Lower lobe of right lung (tissue), 2 donors: Measurements from ENCODE around the gene CLHC1. TPM values are rescaled to one million over a fixed set of nuclear protein-coding genes. Genes with fewer than 3 reads are reported as not detected.
"Not testable (repeated sequence)": the region's sequence is repeated elsewhere in the genome, so short reads cannot be mapped to it uniquely, and the experiment has no call there.

Source experiments
- ATAC-seq, 2 donors: fragments of 200-7000 bp; cut with Tn5 transposase; one replicate each; pipeline ENCODE4 v1.9.1; 2020 to 2022; ENCODE audit warnings: mild to moderate bottlenecking in 2 of 2, moderate library complexity in 2 of 2
- DNase-seq: peaks from one replicate; pipeline ENCODE4 v3.0.0-alpha.2; 2020
- H3K27ac ChIP-seq: fragments of 200-600 bp; one replicate; pipeline ENCODE4 v1.8.0; 2022
- H3K27me3 ChIP-seq: fragments of 200-600 bp; one replicate; pipeline ENCODE4 v1.8.0; 2022; ENCODE audit warnings: low read depth
- H3K36me3 ChIP-seq: fragments of 200-600 bp; one replicate; pipeline ENCODE4 v1.8.0; 2022; ENCODE audit warnings: mild to moderate bottlenecking
- H3K4me1 ChIP-seq: fragments of 200-600 bp; one replicate; pipeline ENCODE4 v1.8.0; 2022
- H3K4me3 ChIP-seq: fragments of 200-600 bp; one replicate; pipeline ENCODE4 v1.8.0; 2022; ENCODE audit warnings: mild to moderate bottlenecking
- H3K9me3 ChIP-seq: fragments of 200-600 bp; one replicate; pipeline ENCODE4 v1.8.0; 2022
- intact Hi-C: fragments of 100-400 bp; cut with DNase I; formaldehyde crosslinking; loops from one replicate; pipeline ENCODE4 v1.11.0; 2022
- long read RNA-seq: library from polyadenylated mRNA; unstranded; transcript quantifications from one replicate; pipeline ENCODE4 v2.0.0, GENCODE V29; 2021
- total RNA-seq: library from RNA; stranded (reverse); fragmentation: NEBNext Ultra II Directional; extraction: Animal tissue kit (Norgen Biotek cat#: 25700); gene quantifications from one replicate; pipeline ENCODE4 v1.2.1, GENCODE V29; 2021
- TF ChIP-seq, protein P1 (sequence below): fragments of 200-600 bp; IDR thresholded peaks from one replicate; pipeline ENCODE4 v1.8.0; 2022; ENCODE audit warnings: antibody characterized with exemption, mild to moderate bottlenecking
- donor health status: DM: no; HTN: yes; CAD: no; lungs with severe emphysema.

The CLHC1 gene
- 15.2 TPM for total RNA-seq
- long read RNA-seq, partial matches to known transcripts, result 0 of 8 reads
- long read RNA-seq, other reads (novel, unspliced or antisense), result 8 of 8 reads

DNA sequence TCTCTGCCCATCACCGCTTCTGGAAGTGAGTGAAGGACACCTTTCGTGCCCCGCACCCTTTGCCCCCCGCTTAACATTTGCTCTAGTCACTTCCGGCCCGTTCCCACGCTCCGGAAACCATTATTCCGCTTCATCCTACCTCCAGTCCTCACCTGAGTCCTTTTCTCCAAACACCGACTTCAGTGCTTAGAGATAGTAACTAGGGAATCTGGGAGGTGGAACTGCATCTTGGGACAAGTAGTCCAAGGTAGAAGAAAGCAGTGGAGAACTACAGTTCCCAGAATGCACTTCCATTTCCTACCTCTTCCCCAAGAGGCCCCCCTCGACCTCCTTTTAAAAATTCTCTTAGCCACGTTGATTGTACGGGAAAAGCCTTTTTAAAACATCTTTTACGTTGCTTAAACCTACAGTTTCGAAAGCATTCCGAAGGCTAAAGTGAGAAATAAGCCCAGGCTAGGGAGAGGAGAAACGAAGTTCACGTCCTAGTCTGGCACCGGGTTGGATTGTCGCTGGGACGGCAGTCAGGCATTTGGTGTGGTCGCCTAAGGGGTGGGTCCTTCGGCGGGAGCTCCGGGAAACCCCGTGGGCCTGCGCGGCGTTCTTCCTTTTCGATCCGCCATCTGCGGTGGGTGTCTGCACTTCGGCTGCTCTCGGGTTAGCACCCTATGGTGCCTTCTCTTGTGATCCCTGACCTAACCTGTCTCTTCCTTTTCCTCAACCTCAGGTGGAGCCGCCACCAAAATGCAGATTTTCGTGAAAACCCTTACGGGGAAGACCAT lies at the start of gene CLHC1, which contains the start of gene RPS27A:
Gene CLHC1 (minus strand): TSS at position 210 of the 779 bp plus-strand sequence. CDS start 9,882 bp downstream, outside the sequence.
Gene RPS27A (plus strand): TSS at position 605 of the 779 bp plus-strand sequence. CDS start 137 bp downstream, at position 742.
- Histone ChIP-seq H3K27ac (peak within 1 kb of the TSS; percentile 91), H3K27me3 (no peaks in the 10 kb centered on the region), H3K9me3 (no peaks in the 10 kb centered on the region), H3K4me3 (peak within 1 kb of the TSS; percentile 95), H3K4me1 (peaks cover 40% of the 10 kb centered on the region), H3K36me3 (peaks cover 38% of the 10 kb centered on the region)
- TF ChIP-seq, protein P1, sequence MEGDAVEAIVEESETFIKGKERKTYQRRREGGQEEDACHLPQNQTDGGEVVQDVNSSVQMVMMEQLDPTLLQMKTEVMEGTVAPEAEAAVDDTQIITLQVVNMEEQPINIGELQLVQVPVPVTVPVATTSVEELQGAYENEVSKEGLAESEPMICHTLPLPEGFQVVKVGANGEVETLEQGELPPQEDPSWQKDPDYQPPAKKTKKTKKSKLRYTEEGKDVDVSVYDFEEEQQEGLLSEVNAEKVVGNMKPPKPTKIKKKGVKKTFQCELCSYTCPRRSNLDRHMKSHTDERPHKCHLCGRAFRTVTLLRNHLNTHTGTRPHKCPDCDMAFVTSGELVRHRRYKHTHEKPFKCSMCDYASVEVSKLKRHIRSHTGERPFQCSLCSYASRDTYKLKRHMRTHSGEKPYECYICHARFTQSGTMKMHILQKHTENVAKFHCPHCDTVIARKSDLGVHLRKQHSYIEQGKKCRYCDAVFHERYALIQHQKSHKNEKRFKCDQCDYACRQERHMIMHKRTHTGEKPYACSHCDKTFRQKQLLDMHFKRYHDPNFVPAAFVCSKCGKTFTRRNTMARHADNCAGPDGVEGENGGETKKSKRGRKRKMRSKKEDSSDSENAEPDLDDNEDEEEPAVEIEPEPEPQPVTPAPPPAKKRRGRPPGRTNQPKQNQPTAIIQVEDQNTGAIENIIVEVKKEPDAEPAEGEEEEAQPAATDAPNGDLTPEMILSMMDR, result no peak
- DNase-seq (peak; percentile 93), ATAC-seq (peak; percentile 96 to 97)
- intact Hi-C loops, result no loop called here

DNA sequence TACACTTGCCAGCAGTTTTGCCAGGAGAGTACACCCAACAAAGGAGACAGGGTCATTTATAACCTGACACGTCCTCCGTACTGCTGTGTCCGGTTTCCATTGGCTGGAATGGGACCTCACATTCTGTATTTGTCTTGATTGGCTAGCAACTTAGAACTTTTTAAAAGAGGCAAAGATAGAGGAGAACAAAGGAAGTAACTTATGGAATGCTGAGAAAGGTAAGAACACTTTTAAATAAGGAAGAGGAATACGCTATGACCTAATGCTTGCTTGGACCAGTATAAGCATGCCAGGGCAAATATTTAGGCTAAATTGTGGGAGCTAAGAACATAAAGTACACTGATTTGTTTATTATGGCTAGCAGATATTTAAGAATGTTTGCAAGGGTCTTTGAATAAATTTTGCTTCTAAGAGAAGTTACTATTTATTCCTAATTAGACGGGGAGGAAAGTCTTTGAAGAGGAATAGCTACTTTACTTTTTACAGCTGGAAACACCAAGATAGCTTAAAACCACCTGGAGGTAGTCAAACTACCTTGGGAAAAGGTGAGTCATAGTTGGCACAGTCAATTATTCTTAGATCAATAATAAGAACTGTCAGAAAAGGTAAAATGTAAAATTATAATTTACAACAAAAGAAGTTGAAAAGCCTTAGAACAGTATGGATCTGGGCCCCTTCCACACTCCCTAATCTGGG lies 48.9 kb upstream of the CLHC1 start:
- H3K27me3 ChIP-seq, H3K4me3 ChIP-seq, intact Hi-C loops, H3K36me3 ChIP-seq, DNase-seq, H3K9me3 ChIP-seq, H3K27ac ChIP-seq, ATAC-seq: not testable (repeated sequence)
- peaks cover 15% of the 10 kb centered on the region for H3K4me1 ChIP-seq

DNA sequence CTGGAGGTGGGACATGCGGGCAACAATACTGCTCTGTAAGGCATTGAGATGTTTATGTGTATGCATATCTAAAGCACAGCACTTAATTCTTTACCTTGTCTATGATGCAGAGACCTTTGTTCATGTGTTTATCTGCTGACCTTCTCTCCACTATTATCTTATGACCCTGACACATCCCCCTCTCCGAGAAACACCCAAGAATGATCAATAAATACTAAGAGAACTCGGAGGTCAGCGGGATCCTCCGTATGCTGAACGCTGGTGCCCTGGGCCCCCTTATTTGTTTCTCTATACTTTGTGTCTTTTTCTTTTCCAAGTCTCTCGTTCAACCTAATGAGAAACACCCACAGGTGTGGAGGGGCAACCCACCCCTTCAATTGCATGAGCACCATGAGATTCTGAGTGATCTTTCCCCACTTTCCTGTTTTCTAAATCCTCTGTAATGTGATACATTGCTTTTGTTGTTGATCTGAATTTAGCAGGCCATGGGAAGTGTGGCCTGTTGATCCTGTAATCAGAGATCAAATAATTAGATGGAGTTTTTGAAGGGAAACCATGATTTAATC lies 47.8 kb upstream of the CLHC1 start:
- H3K4me3 ChIP-seq, H3K27me3 ChIP-seq, H3K9me3 ChIP-seq, H3K36me3 ChIP-seq, intact Hi-C loops, H3K27ac ChIP-seq, DNase-seq, ATAC-seq: not testable (repeated sequence)
- H3K4me1 ChIP-seq, result peaks cover 15% of the 10 kb centered on the region

DNA sequence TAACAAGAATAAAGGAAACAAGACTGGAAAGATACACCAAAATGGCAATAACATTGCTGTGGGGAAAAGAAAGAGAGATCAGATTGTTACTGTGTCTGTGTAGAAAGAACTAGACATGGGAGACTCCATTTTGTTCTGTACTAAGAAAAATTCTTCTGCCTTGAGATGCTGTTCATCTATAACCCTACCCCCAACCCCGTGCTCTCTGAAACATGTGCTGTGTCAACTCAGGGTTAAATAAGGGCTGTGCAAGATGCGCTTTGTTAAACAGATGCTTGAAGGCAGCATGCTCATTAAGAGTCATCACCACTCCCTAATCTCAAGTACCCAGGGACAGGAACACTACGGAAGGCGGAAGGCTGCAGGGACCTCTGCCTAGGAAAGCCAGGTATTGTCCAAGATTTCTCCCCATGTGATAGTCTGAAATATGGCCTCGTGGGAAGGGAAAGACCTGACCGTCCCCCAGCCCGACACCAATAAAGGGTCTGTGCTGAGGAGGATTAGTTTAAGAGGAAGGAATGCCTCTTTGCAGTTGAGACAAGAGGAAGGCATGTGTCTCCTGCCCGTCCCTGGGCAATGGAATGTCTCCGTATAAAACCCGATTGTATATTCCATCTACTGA lies 47.2 kb upstream of the CLHC1 start:
- H3K9me3 ChIP-seq, DNase-seq, intact Hi-C loops, H3K27ac ChIP-seq, H3K36me3 ChIP-seq, H3K4me3 ChIP-seq, H3K27me3 ChIP-seq, ATAC-seq: not testable (repeated sequence)
- H3K4me1 ChIP-seq, result peaks cover 15% of the 10 kb centered on the region

DNA sequence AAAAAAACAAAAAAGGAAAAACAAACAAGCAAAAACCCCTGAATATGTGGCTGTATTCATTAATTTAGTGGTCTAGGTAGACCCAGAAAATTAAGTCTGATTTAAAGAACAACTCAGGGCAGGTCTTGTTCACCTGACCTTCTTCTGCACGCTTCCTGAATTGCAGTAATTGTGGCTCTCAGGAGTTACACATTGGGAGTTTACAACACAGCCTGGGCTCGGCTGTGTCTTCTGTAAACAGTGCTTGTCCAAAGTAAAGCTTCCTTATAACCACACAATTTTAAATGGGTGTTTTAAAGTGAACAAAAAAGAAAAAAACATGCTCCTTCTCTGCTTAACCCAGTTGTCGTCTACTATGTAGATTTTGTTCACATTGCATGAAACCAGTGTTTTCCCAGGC lies 45.2 kb upstream of the CLHC1 start:
- ATAC-seq, result no peak
- H3K4me1 ChIP-seq, result no peaks in the 10 kb centered on the region
- TF ChIP-seq, protein P1, result no peak
- H3K36me3 ChIP-seq, result no peaks in the 10 kb centered on the region
- intact Hi-C loops, result no loop called here
- DNase-seq, result no peak
- H3K9me3 ChIP-seq, result no peaks in the 10 kb centered on the region
- no peaks in the 10 kb centered on the region for H3K27me3 ChIP-seq
- H3K27ac ChIP-seq, result no peak overlapping the region
- H3K4me3 ChIP-seq, result no peak overlapping the region

DNA sequence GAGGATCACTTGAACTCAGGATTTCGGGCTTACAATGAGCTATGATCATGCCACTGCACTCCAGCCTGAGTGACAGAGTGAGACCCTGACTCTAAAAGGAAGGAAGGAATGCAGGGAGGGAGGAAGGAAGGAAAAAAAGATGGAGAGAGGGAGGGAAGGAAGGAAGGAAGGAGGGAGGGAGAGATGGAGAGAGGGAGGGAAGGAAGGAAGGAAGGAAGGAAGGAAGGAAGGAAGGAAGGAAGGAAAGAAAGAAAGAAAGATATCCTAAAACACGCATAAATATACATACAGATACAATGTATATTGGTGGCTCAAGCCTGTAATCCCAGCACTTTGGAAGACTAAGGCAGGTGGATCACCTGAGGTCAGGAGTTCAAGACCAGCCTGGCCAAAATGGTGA lies 42.3 kb upstream of the CLHC1 start:
- intact Hi-C loops, H3K27ac ChIP-seq, H3K27me3 ChIP-seq, H3K36me3 ChIP-seq, H3K9me3 ChIP-seq, ATAC-seq, DNase-seq, H3K4me3 ChIP-seq, H3K4me1 ChIP-seq: not testable (repeated sequence)

DNA sequence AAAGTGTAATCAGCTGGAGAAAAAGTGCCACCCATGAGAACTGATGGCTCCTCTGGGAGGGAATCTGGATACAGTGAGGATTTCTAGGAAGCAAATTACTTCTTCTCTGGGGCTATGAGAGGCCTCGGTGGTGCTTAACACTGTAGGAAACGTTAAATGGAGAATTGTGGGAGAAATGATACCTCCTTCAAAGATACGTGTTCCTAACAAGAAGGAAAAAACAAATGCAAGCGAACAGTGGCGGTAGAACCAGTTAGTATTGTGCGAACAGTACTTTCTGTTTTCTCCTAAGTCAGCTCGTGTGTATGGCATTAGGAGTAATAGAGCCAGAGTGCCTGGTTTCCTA lies 37.5 kb upstream of the CLHC1 start:
- H3K9me3 ChIP-seq, result no peaks in the 10 kb centered on the region
- H3K36me3 ChIP-seq, result peaks cover 18% of the 10 kb centered on the region
- DNase-seq (no peak), ATAC-seq (peak; percentile 7 to 29)
- TF ChIP-seq, protein P1, result no peak
- peak overlapping the region; percentile 92 for H3K27ac ChIP-seq
- peaks cover 17% of the 10 kb centered on the region for H3K4me1 ChIP-seq
- no peaks in the 10 kb centered on the region for H3K27me3 ChIP-seq
- H3K4me3 ChIP-seq, result peak overlapping the region; percentile 83
- intact Hi-C loops, result no loop called here
